Gastrocnemius medialis (tissue), 4 donors: ENCODE results near the gene C2orf76.

ENCODE experiments used
- CTCF ChIP-seq, 5 experiments: fragments of 450-650 bp in 3 of 5; fragments of 200-600 bp in 2 of 5; sonication (generic) in 2 of 5; IDR thresholded peaks in 4 of 5; conservative IDR thresholded peaks in 1 of 5; 1 replicate in 4 of 5; 2 replicates in 1 of 5; pipeline ENCODE4 v1.5.1; 2016 to 2019; ENCODE audit warnings: antibody characterized with exemption in 5 of 5, mild to moderate bottlenecking in 3 of 5, moderate library complexity in 3 of 5
- POLR2A ChIP-seq, 2 donors: fragments of 450-650 bp; IDR thresholded peaks; one replicate each; pipeline ENCODE4 v1.6.1; 2017; ENCODE audit warnings: antibody characterized with exemption in 2 of 2, mild to moderate bottlenecking in 2 of 2, moderate library complexity in 2 of 2

GRCh38 chr2:119376810-119377209 is 10.2 kb upstream of the C2orf76 start:
- TF ChIP-seq CTCF (IDR thresholded peaks at IDR 0.05 in 4 of 5, conservative IDR thresholded peaks at IDR 0.05 in 1 of 5) = no peak
- TF ChIP-seq POLR2A (IDR thresholded peaks at IDR 0.05) = no peak
